ENCODE results near the gene CDK17.

Gene CDK17

GRCh38 chr12:96338852-96339471, 61.3 kb downstream of the CDK17 start:
- no peak for DNase-seq (ENCODE audit: insufficient read length)
- TF ChIP-seq POLR2A (IDR thresholded peaks at IDR 0.05; ENCODE audit: low read depth, low read length) (no peak), TAF1 (IDR thresholded peaks at IDR 0.05; ENCODE audit: borderline replicate concordance, low read depth, low read length) (no peak), POLR2AphosphoS5 (IDR thresholded peaks at IDR 0.05; ENCODE audit: low read depth, low read length) (no peak)
- no peak for FAIRE-seq

GRCh38 chr12:96337953-96338352, 62.3 kb downstream of the CDK17 start:
- DNase-seq (ENCODE audit: insufficient read length) (no peak), FAIRE-seq (no peak)
- TF ChIP-seq POLR2A (IDR thresholded peaks at IDR 0.05; ENCODE audit: low read depth, low read length) (no peak), TAF1 (IDR thresholded peaks at IDR 0.05; ENCODE audit: borderline replicate concordance, low read depth, low read length) (no peak)

GRCh38 chr12:96336489-96336888, 63.8 kb downstream of the CDK17 start:
- no peak for DNase-seq (ENCODE audit: insufficient read length)
- no peak for TF ChIP-seq TAF1 (IDR thresholded peaks at IDR 0.05; ENCODE audit: borderline replicate concordance, low read depth, low read length)
- no peak for TF ChIP-seq POLR2A (IDR thresholded peaks at IDR 0.05; ENCODE audit: low read depth, low read length)
- no peak for TF ChIP-seq POLR2AphosphoS5 (IDR thresholded peaks at IDR 0.05; ENCODE audit: low read depth, low read length)
- no peak for FAIRE-seq

- no peak for DNase-seq (ENCODE audit: insufficient read length)
- TF ChIP-seq POLR2AphosphoS5 (IDR thresholded peaks at IDR 0.05; ENCODE audit: low read depth, low read length) = no peak
- TF ChIP-seq POLR2A (IDR thresholded peaks at IDR 0.05; ENCODE audit: low read depth, low read length) = no peak
- TF ChIP-seq TAF1 (IDR thresholded peaks at IDR 0.05; ENCODE audit: borderline replicate concordance, low read depth, low read length) = no peak
- FAIRE-seq = peak; percentile 87
Observed at GRCh38 chr12:96335270-96335669, 65.0 kb downstream of the CDK17 start.

- no peak for DNase-seq (ENCODE audit: insufficient read length)
- no peak for FAIRE-seq
- TF ChIP-seq POLR2A (IDR thresholded peaks at IDR 0.05; ENCODE audit: low read depth, low read length) (no peak), POLR2AphosphoS5 (IDR thresholded peaks at IDR 0.05; ENCODE audit: low read depth, low read length) (no peak), TAF1 (IDR thresholded peaks at IDR 0.05; ENCODE audit: borderline replicate concordance, low read depth, low read length) (no peak)
Observed at GRCh38 chr12:96334502-96334901, 65.7 kb downstream of the CDK17 start.

GRCh38 chr12:96329545-96329944, 70.7 kb downstream of the CDK17 start:
- no peak for DNase-seq (ENCODE audit: insufficient read length)
- FAIRE-seq = peak; percentile 17
- TF ChIP-seq TAF1 (IDR thresholded peaks at IDR 0.05; ENCODE audit: borderline replicate concordance, low read depth, low read length) (no peak), POLR2AphosphoS5 (IDR thresholded peaks at IDR 0.05; ENCODE audit: low read depth, low read length) (no peak), POLR2A (IDR thresholded peaks at IDR 0.05; ENCODE audit: low read depth, low read length) (no peak)

- DNase-seq (ENCODE audit: insufficient read length) (no peak), FAIRE-seq (no peak)
- TF ChIP-seq POLR2A (IDR thresholded peaks at IDR 0.05; ENCODE audit: low read depth, low read length) (no peak), POLR2AphosphoS5 (IDR thresholded peaks at IDR 0.05; ENCODE audit: low read depth, low read length) (no peak), TAF1 (IDR thresholded peaks at IDR 0.05; ENCODE audit: borderline replicate concordance, low read depth, low read length) (no peak)
Observed at GRCh38 chr12:96329018-96329417, 71.2 kb downstream of the CDK17 start.

GRCh38 chr12:96327889-96328288, 72.3 kb downstream of the CDK17 start:
- peak; percentile 65 for FAIRE-seq
- no peak for TF ChIP-seq POLR2A (IDR thresholded peaks at IDR 0.05; ENCODE audit: low read depth, low read length)
- no peak for TF ChIP-seq TAF1 (IDR thresholded peaks at IDR 0.05; ENCODE audit: borderline replicate concordance, low read depth, low read length)
- TF ChIP-seq POLR2AphosphoS5 (IDR thresholded peaks at IDR 0.05; ENCODE audit: low read depth, low read length) = no peak
- DNase-seq (ENCODE audit: insufficient read length) = no peak

GRCh38 chr12:96327346-96327745, 72.9 kb downstream of the CDK17 start:
- no peak for TF ChIP-seq POLR2A (IDR thresholded peaks at IDR 0.05; ENCODE audit: low read depth, low read length)
- TF ChIP-seq POLR2AphosphoS5 (IDR thresholded peaks at IDR 0.05; ENCODE audit: low read depth, low read length) = no peak
- TF ChIP-seq TAF1 (IDR thresholded peaks at IDR 0.05; ENCODE audit: borderline replicate concordance, low read depth, low read length) = no peak
- no peak for DNase-seq (ENCODE audit: insufficient read length)
- FAIRE-seq = peak; percentile 89

- DNase-seq (ENCODE audit: insufficient read length) (no peak), FAIRE-seq (no peak)
- TF ChIP-seq POLR2A (IDR thresholded peaks at IDR 0.05; ENCODE audit: low read depth, low read length) (no peak), POLR2AphosphoS5 (IDR thresholded peaks at IDR 0.05; ENCODE audit: low read depth, low read length) (no peak), TAF1 (IDR thresholded peaks at IDR 0.05; ENCODE audit: borderline replicate concordance, low read depth, low read length) (no peak)
Observed at GRCh38 chr12:96326628-96327227, 73.5 kb downstream of the CDK17 start.

GRCh38 chr12:96323906-96324305, 76.3 kb downstream of the CDK17 start:
- TF ChIP-seq POLR2A (IDR thresholded peaks at IDR 0.05; ENCODE audit: low read depth, low read length) = no peak
- TF ChIP-seq POLR2AphosphoS5 (IDR thresholded peaks at IDR 0.05; ENCODE audit: low read depth, low read length) = no peak
- no peak for TF ChIP-seq TAF1 (IDR thresholded peaks at IDR 0.05; ENCODE audit: borderline replicate concordance, low read depth, low read length)
- DNase-seq (ENCODE audit: insufficient read length) = no peak
- FAIRE-seq = no peak

GRCh38 chr12:96322720-96323119, 77.5 kb downstream of the CDK17 start:
- FAIRE-seq = no peak
- no peak for TF ChIP-seq POLR2A (IDR thresholded peaks at IDR 0.05; ENCODE audit: low read depth, low read length)
- TF ChIP-seq TAF1 (IDR thresholded peaks at IDR 0.05; ENCODE audit: borderline replicate concordance, low read depth, low read length) = no peak
- no peak for TF ChIP-seq POLR2AphosphoS5 (IDR thresholded peaks at IDR 0.05; ENCODE audit: low read depth, low read length)
- no peak for DNase-seq (ENCODE audit: insufficient read length)

All from GM12892 (cell line).